Astrocyte of the cerebellum (primary cell): ENCODE data around the gene CD4.
A peak's percentile ranks its signal among the peaks of the same experiment; 100 is the strongest.

Experiments
- DNase-seq: peaks from one replicate; pipeline ENCODE4 v3.0.0-alpha.2; 2011; ENCODE audit warnings: low read depth
- H3K4me3 ChIP-seq: 2 replicates; pipeline ENCODE4 v1.5.1; 2011; ENCODE audit warnings: mild to moderate bottlenecking, low read depth, low read length, moderate library complexity
- in situ Hi-C: cut with HindIII; loops from 2 replicates; pipeline ENCODE4 v1.10.0; 2017; ENCODE audit warnings: low sequenced_read_pairs
- TF ChIP-seq, protein P1 (sequence below): IDR thresholded peaks from 2 replicates; pipeline ENCODE4 v1.5.1; 2012; ENCODE audit warnings: low read length, low read depth, moderate library complexity, mild to moderate bottlenecking; ENCODE audit errors: missing control alignments

The CD4 gene

GRCh38 chr12:6757028-6757690, 32.2 kb upstream of the CD4 start:
- TF ChIP-seq, protein P1, sequence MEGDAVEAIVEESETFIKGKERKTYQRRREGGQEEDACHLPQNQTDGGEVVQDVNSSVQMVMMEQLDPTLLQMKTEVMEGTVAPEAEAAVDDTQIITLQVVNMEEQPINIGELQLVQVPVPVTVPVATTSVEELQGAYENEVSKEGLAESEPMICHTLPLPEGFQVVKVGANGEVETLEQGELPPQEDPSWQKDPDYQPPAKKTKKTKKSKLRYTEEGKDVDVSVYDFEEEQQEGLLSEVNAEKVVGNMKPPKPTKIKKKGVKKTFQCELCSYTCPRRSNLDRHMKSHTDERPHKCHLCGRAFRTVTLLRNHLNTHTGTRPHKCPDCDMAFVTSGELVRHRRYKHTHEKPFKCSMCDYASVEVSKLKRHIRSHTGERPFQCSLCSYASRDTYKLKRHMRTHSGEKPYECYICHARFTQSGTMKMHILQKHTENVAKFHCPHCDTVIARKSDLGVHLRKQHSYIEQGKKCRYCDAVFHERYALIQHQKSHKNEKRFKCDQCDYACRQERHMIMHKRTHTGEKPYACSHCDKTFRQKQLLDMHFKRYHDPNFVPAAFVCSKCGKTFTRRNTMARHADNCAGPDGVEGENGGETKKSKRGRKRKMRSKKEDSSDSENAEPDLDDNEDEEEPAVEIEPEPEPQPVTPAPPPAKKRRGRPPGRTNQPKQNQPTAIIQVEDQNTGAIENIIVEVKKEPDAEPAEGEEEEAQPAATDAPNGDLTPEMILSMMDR: no peak
- in situ Hi-C loops: no loop called here
- no peak overlapping the region for H3K4me3 ChIP-seq
- no peak for DNase-seq

GRCh38 chr12:6758506-6759095, 30.7 kb upstream of the CD4 start:
- in situ Hi-C loops: no loop called here
- DNase-seq: no peak
- TF ChIP-seq, protein P1: no peak
- H3K4me3 ChIP-seq: no peak overlapping the region

GRCh38 chr12:6759741-6760140, 29.6 kb upstream of the CD4 start:
- TF ChIP-seq, protein P1: no peak
- in situ Hi-C loops: no loop called here
- H3K4me3 ChIP-seq: no peak overlapping the region
- DNase-seq: no peak

DNA sequence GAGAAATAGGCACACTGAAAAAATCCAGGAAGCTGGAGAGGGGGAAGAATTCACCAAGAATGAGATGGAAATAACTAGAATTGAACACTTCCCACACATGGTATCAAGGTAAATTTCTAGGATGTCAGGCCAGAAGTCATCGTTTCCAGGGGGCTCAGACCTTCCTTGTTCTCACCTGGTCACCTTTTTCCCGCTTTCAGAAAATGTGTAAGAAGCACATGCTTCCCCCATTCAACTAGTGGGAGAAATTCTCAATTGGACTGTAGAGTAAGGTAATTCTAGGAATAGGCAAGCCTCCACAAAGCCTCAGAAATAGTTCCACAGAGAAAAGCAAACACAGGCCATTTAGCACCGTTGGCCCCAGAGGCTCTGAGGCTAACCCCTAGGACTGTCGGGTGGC, 25.9 kb upstream of the CD4 start:
- no peak for DNase-seq
- TF ChIP-seq, protein P1: no peak
- H3K4me3 ChIP-seq: no peak overlapping the region
- in situ Hi-C loops: no loop called here

DNA sequence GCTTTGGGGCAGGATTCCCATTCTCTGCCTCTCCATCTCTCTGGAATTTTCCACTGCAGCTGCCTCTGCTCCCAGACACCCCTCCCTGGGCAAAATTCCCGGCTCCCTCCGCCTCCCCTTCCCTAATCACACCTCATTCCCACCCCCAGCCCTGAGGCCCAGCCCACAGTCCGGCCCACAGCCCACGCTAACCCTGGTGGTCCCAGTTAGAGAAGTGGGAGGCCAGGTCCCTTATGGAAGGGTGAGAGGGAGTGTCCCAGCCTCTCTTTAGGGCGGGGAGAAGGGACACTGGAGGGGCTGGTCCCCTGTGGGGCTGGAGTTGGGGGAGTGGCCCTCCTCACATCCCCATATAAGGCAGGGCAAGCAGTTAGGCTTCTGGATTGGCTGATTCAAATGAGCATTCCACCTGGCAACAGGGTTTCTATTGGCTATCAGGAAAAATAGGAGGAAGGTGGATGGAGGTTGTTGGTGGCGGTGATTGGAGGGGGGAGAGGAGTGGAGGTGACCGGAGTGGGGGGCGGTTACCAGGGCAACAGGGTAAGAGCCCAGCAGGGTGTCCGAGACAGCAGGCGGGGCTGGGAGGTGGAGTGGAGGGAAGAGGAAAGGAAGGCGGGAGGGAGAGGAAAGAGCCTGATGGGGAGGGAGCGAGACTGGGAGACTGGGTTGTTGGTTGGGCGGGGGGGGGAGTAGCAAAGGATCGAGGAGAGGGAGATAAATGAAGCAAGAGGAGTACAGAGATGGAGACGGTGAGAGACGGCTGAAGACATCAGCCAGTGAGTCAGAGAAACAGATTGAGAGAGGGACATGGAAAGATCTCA, 25.1 kb upstream of the CD4 start:
- peak; percentile 97 for DNase-seq
- TF ChIP-seq, protein P1: no peak
- peak overlapping the region; percentile 9 for H3K4me3 ChIP-seq
- in situ Hi-C loops: no loop called here

DNA sequence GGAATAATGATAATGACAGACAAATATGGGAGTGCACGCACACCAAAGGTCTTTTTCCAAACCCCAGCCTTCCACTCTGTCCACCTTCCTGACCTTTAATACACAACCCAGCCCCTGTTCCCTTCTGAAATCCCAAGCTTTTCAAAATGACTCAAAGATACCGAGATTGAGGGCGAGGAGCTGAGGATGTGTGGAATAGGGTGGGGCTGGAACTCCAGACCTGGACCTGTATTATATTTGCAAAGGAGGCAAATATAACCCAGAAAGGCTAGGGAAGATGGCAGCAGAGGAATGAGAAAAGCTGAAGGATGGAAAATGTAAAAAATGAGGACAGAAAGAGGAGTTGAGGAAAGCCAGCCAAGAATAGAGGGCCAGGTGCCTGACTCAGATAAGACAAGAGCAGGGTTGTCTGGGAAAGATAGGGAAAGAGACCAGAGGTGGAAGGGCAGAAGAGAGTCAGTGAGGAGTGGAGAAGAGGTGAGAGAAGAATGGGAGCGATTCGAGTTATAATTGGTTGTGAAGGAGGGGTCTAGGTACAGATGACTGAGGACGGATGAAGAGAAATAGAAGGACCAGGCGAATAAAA, 24.2 kb upstream of the CD4 start:
- TF ChIP-seq, protein P1: no peak
- peak overlapping the region; percentile 94 for H3K4me3 ChIP-seq
- no peak for DNase-seq
- in situ Hi-C loops: loop anchor here (5.0 kb wide), 1 partner anchor 47 kb away; no protein-coding TSS in a partner anchor
